MM.1S (cell line): ENCODE results near the gene ZNF100.

Experiments used
- DNase-seq: peaks from one replicate; pipeline ENCODE4 v3.0.0-alpha.2; 2015
- H2AFZ ChIP-seq: fragments of 300-600 bp; sonication (generic); 2 replicates; pipeline ENCODE4 v1.6.0; 2016; ENCODE audit warnings: antibody characterized with exemption, low read length
- H3F3A ChIP-seq: fragments of 300-600 bp; sonication (generic); 2 replicates; pipeline ENCODE4 v1.6.1; 2016; ENCODE audit warnings: mild to moderate bottlenecking, antibody characterized with exemption, low read length, moderate library complexity, mixed read lengths; ENCODE audit not compliant: insufficient read depth
- H3K27ac ChIP-seq: fragments of 300-600 bp; sonication (generic); 2 replicates; pipeline ENCODE4 v1.5.1; 2016; ENCODE audit warnings: mild to moderate bottlenecking, low read length
- H3K27me3 ChIP-seq: fragments of 300-600 bp; sonication (generic); replicated peaks from 2 replicates; pipeline ENCODE4 v1.6.0; 2016; ENCODE audit warnings: low read length; ENCODE audit not compliant: insufficient read depth
- H3K36me3 ChIP-seq: fragments of 300-600 bp; sonication (generic); replicated peaks from 2 replicates; pipeline ENCODE4 v1.6.1; 2016; ENCODE audit warnings: mild to moderate bottlenecking, low read length, mixed read lengths; ENCODE audit not compliant: insufficient read depth
- H3K4me1 ChIP-seq: fragments of 300-600 bp; sonication (generic); 2 replicates; pipeline ENCODE4 v1.6.1; 2016; ENCODE audit warnings: low read length, mixed read lengths
- H3K4me2 ChIP-seq: fragments of 300-600 bp; sonication (generic); 2 replicates; pipeline ENCODE4 v1.6.0; 2016; ENCODE audit warnings: low read depth, low read length
- H3K4me3 ChIP-seq: fragments of 300-600 bp; sonication (generic); 2 replicates; pipeline ENCODE4 v1.5.1; 2016; ENCODE audit warnings: low read length, mixed read lengths
- H3K79me2 ChIP-seq: fragments of 300-600 bp; sonication (generic); 2 replicates; pipeline ENCODE4 v1.6.1; 2016; ENCODE audit warnings: mixed run types, low read length, mixed read lengths
- H3K9ac ChIP-seq: fragments of 300-600 bp; sonication (generic); 2 replicates; pipeline ENCODE4 v1.6.1; 2016; ENCODE audit warnings: low read length, mixed read lengths
- H3K9me2 ChIP-seq: fragments of 300-600 bp; sonication (generic); replicated peaks from 2 replicates; pipeline ENCODE4 v1.6.1; 2016; ENCODE audit warnings: mild to moderate bottlenecking, low read length, mixed read lengths; ENCODE audit not compliant: insufficient read depth
- H3K9me3 ChIP-seq: fragments of 300-600 bp; sonication (generic); replicated peaks from 2 replicates; pipeline ENCODE4 v1.6.1; 2016; ENCODE audit warnings: mild to moderate bottlenecking, low read length, mixed read lengths; ENCODE audit not compliant: insufficient read depth
- H4K20me1 ChIP-seq: fragments of 300-600 bp; sonication (generic); 2 replicates; pipeline ENCODE4 v1.6.1; 2016; ENCODE audit warnings: mild to moderate bottlenecking, low read length, moderate library complexity, mixed read lengths; ENCODE audit not compliant: insufficient read depth
- EZH2 ChIP-seq: fragments of 300-600 bp; sonication (generic); optimal IDR thresholded peaks from 2 replicates; pipeline ENCODE3; 2017; ENCODE audit warnings: low read depth, mild to moderate bottlenecking, antibody characterized with exemption, low read length, mixed read lengths
- EZH2phosphoT487 ChIP-seq: fragments of 300-600 bp; sonication (generic); IDR thresholded peaks from 2 replicates; pipeline ENCODE4 v1.6.1; 2018; ENCODE audit warnings: antibody characterized with exemption, low read length
- TF ChIP-seq, protein P1 (sequence below): fragments of 300-600 bp; sonication (generic); IDR thresholded peaks from 2 replicates; pipeline ENCODE4 v1.5.1; 2016; ENCODE audit warnings: antibody characterized with exemption, low read length, mixed read lengths

Gene ZNF100

DNA sequence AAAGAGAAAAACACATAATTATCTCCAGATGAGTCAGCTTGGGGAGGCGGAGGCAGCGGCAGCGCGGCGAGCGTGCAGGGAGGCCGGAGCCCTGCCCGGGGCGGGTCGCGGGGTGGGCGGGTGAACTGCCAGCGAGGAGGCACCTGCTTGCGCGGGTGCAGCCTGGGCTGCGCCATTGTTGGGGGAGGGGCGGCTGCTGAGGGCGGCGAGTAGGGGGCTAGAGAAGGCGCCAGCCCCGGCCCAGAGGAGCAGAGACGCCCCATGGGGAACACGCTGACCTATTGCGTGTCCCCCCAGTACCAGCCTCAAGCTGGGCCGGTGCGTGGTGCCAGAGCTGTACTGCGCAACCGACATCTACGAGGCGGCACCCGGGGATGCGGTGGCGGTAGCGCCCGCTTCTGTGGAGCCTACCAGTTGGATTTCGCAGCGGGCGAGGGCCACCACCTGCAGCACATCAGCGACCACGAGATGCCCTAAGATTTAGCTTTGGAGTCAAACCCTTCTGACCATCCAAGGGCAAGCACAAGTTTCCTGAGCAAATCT lies 16.7 kb downstream of the ZNF100 start:
- Histone ChIP-seq H3K4me2 (no peak overlapping the region), H3K27me3 (no peaks in the 10 kb centered on the region), H2AFZ (no peak overlapping the region), H3K36me3 (no peaks in the 10 kb centered on the region), H3K9ac (no peak overlapping the region), H3K4me3 (no peak overlapping the region), H3K27ac (no peak overlapping the region), H3K4me1 (no peaks in the 10 kb centered on the region), H3K79me2 (no peaks in the 10 kb centered on the region), H3K9me3 (no peaks in the 10 kb centered on the region), H3K9me2 (no peaks in the 10 kb centered on the region), H4K20me1 (no peaks in the 10 kb centered on the region), H3F3A (no peaks in the 10 kb centered on the region)
- TF ChIP-seq, protein P1, sequence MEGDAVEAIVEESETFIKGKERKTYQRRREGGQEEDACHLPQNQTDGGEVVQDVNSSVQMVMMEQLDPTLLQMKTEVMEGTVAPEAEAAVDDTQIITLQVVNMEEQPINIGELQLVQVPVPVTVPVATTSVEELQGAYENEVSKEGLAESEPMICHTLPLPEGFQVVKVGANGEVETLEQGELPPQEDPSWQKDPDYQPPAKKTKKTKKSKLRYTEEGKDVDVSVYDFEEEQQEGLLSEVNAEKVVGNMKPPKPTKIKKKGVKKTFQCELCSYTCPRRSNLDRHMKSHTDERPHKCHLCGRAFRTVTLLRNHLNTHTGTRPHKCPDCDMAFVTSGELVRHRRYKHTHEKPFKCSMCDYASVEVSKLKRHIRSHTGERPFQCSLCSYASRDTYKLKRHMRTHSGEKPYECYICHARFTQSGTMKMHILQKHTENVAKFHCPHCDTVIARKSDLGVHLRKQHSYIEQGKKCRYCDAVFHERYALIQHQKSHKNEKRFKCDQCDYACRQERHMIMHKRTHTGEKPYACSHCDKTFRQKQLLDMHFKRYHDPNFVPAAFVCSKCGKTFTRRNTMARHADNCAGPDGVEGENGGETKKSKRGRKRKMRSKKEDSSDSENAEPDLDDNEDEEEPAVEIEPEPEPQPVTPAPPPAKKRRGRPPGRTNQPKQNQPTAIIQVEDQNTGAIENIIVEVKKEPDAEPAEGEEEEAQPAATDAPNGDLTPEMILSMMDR, result no peak
- no peak for TF ChIP-seq EZH2phosphoT487
- no peak for TF ChIP-seq EZH2
- no peak for DNase-seq

DNA sequence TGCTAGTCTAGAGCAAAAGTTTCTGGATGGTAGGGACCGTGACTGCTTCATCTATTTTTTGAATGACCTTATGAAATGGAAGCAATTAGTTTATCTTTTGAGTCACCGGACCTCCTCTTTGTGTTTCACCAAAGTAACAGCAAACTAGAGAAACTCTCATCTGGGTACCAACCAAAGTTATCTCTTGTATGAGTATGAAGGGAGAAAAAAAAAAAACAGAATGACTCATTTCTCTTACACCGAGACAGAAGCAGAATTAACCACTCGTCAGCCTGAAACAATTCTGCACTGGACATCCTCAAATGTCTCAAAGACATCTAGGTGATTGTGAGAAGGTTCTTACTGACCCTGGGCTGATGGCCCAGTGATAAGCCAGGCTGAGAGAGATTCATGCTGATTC lies 18.3 kb downstream of the ZNF100 start:
- H3K27ac ChIP-seq, result no peak overlapping the region
- no peaks in the 10 kb centered on the region for H3K9me2 ChIP-seq
- no peak overlapping the region for H3K4me2 ChIP-seq
- H2AFZ ChIP-seq, result no peak overlapping the region
- no peak overlapping the region for H3K4me3 ChIP-seq
- DNase-seq, result no peak
- H3K79me2 ChIP-seq, result no peaks in the 10 kb centered on the region
- no peaks in the 10 kb centered on the region for H3K4me1 ChIP-seq
- no peaks in the 10 kb centered on the region for H3K36me3 ChIP-seq
- H3K9me3 ChIP-seq, result no peaks in the 10 kb centered on the region
- H4K20me1 ChIP-seq, result no peaks in the 10 kb centered on the region
- TF ChIP-seq, protein P1, result no peak
- TF ChIP-seq EZH2phosphoT487 (no peak), EZH2 (no peak)
- H3K27me3 ChIP-seq, result no peaks in the 10 kb centered on the region
- no peak overlapping the region for H3K9ac ChIP-seq
- no peaks in the 10 kb centered on the region for H3F3A ChIP-seq

DNA sequence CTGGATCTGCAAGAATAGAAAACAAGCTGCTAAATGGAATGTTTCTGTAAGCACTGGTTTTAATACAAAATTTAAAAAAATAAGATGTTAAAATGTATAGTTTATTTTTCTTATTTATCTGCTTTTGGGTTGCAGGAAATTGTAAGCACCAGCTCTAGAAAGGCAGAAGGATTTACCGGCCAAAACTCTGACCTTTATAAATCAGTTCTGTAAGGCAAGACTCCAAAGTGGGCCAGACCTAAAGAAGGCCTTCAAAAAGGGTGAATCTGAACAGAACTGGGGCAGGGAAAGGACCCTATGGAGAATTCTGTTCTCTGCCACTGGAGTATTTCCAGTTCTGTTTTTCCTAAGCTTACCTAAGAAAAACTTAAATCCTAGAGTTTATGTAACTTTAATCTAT lies 19.3 kb downstream of the ZNF100 start:
- Histone ChIP-seq H3K4me2 (no peak overlapping the region), H3K9me3 (no peaks in the 10 kb centered on the region), H3K4me3 (no peak overlapping the region), H3K27me3 (no peaks in the 10 kb centered on the region), H2AFZ (no peak overlapping the region), H3F3A (no peaks in the 10 kb centered on the region), H3K9ac (no peak overlapping the region), H3K4me1 (no peaks in the 10 kb centered on the region), H3K79me2 (no peaks in the 10 kb centered on the region), H3K27ac (no peak overlapping the region), H3K9me2 (no peaks in the 10 kb centered on the region), H3K36me3 (no peaks in the 10 kb centered on the region), H4K20me1 (no peaks in the 10 kb centered on the region)
- TF ChIP-seq EZH2, result no peak
- TF ChIP-seq, protein P1, result no peak
- TF ChIP-seq EZH2phosphoT487, result no peak
- DNase-seq, result no peak
